Transverse colon (tissue), 4 donors: ENCODE data around the gene FAM118B. TPM values are rescaled to one million over a fixed set of nuclear protein-coding genes. Genes with fewer than 3 reads are reported as not detected.

Source experiments
- DNase-seq: peaks from one replicate; pipeline ENCODE4 v3.0.0-alpha.2; 2019
- H3K27ac ChIP-seq, 4 donors: fragments of 200-600 bp; sonication (generic); 2 replicates each; pipeline ENCODE4 v1.5.1; 2016 to 2018; ENCODE audit warnings: inconsistent platforms in 4 of 4
- H3K27me3 ChIP-seq: fragments of 200-600 bp; sonication (generic); 2 replicates; pipeline ENCODE4 v1.5.1; 2017; ENCODE audit warnings: inconsistent platforms
- H3K36me3 ChIP-seq, 4 donors: fragments of 200-600 bp; sonication (generic); 2 replicates each; pipeline ENCODE4 v1.5.1; 2017 to 2019; ENCODE audit warnings: inconsistent platforms in 4 of 4
- H3K4me1 ChIP-seq, 4 donors: fragments of 200-600 bp; sonication (generic); 2 replicates each; pipeline ENCODE4 v1.5.1; 2017 to 2020; ENCODE audit warnings: inconsistent platforms in 4 of 4
- H3K4me3 ChIP-seq, 4 donors: fragments of 200-600 bp; sonication (generic); 1 replicate in 1 of 4; 2 replicates in 3 of 4; pipeline versions ENCODE4 v1.5.1 to v1.6.1; 2017 to 2019; ENCODE audit warnings: inconsistent platforms in 4 of 4
- H3K9me3 ChIP-seq, 2 donors: fragments of 200-600 bp; sonication (generic); 2 replicates each; pipeline ENCODE4 v1.5.1; 2017 to 2019; ENCODE audit warnings: inconsistent platforms in 2 of 2
- EP300 ChIP-seq: sonication (generic); formaldehyde crosslinking; IDR thresholded peaks from one replicate; pipeline ENCODE4 v1.6.1; 2017; ENCODE audit warnings: antibody characterized with exemption, low read depth
- POLR2A ChIP-seq: fragments of 450-650 bp; IDR thresholded peaks from one replicate; pipeline ENCODE4 v1.6.1; 2016; ENCODE audit warnings: antibody characterized with exemption, mild to moderate bottlenecking, moderate library complexity
- POLR2AphosphoS5 ChIP-seq, 3 donors: sonication (generic); formaldehyde crosslinking; IDR thresholded peaks; one replicate each; pipeline ENCODE4 v1.6.1; 2016; ENCODE audit warnings: antibody characterized with exemption in 3 of 3
- WGBS, 2 donors: methylation state at CpG; one replicate each; pipeline ENCODE4 v1.1.5; 2018; ENCODE audit warnings: low coverage in 1 of 2; 5-methylcytosine and 5-hydroxymethylcytosine counted together
- in situ Hi-C, 4 donors: fragments of 200-750 bp; cut with MboI; loops; one replicate each; pipeline versions ENCODE4 v1.15.0 to v1.15.1; 2017; ENCODE audit warnings: low sequenced_read_pairs in 3 of 4, low pct_ligation_motif_present in 1 of 4, low pct_unique_long_range_greater_than_20kb in 1 of 4
- intact Hi-C: fragments of 100-400 bp; cut with DNase I; formaldehyde crosslinking; loops from one replicate; pipeline ENCODE4 v1.15.1; 2023; ENCODE audit warnings: low total_unique reads
- total RNA-seq, 4 donors: library from RNA; depleted of rRNA; stranded (reverse); fragments of >200 nt; gene quantifications; one replicate each; pipeline ENCODE4 v1.1.0, GENCODE V29; 2016
- TF ChIP-seq, protein P1 (sequence below), 5 experiments: fragments of 200-600 bp in 3 of 5; fragments of 450-650 bp in 2 of 5; sonication (generic) in 3 of 5; IDR thresholded peaks; 1 replicate in 2 of 5; 2 replicates in 3 of 5; pipeline ENCODE4 v1.5.1; 2016 to 2017; ENCODE audit warnings: antibody characterized with exemption in 5 of 5, inconsistent platforms in 3 of 5, mild to moderate bottlenecking in 2 of 5, moderate library complexity in 1 of 5

The FAM118B gene
- total RNA-seq, 4 donors from 2014 or later: 13.7 to 54.5 (median 47.3) TPM

DNA sequence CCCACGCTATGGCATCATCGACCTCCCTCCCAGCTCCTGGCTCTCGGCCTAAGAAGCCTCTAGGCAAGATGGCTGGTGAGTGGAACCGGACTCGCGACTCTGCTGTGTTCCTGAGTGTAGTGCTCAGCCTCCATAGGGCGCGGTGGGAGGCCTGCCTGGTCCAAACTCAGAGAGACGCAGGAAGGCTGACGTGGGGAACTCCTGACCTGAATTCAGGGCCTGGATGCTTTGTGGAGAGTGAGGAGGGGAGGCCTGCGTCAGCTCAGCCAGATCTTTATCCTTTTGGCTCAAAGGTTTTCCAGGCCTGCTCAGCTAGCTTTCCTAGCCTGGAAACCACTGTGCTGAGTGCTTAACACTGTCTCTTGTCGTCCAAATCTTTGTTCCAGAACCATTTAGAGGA lies 79.3 kb downstream of the FAM118B start:
- H3K27ac ChIP-seq: no peak overlapping the region
- H3K36me3 ChIP-seq: peaks cover 0 to 29% (median 15%) of the 10 kb centered on the region in 4 donors
- no peaks in the 10 kb centered on the region for H3K4me1 ChIP-seq
- 51 to 83% methylated on average over 3 to 12 of the region's 12 CpGs for WGBS, 2 donors
- in situ Hi-C loops (no loop called here), intact Hi-C loops (no loop called here)
- TF ChIP-seq EP300: no peak
- no peaks in the 10 kb centered on the region for H3K9me3 ChIP-seq
- DNase-seq: no peak
- H3K27me3 ChIP-seq: no peaks in the 10 kb centered on the region
- no peak overlapping the region for H3K4me3 ChIP-seq

GRCh38 chr11:126293726-126294125 lies 82.1 kb downstream of the FAM118B start:
- 82 to 88% methylated on average over 4 to 5 of the region's 5 CpGs for WGBS, 2 donors
- Histone ChIP-seq H3K4me3 (no peak overlapping the region), H3K4me1 (no peaks in the 10 kb centered on the region), H3K36me3 (peaks cover 0 to 29% (median 11%) of the 10 kb centered on the region in 4 donors), H3K9me3 (no peaks in the 10 kb centered on the region), H3K27me3 (no peaks in the 10 kb centered on the region), H3K27ac (no peak overlapping the region)
- TF ChIP-seq POLR2AphosphoS5 (IDR thresholded peaks at IDR 0.05): no peak
- no peak for TF ChIP-seq EP300
- TF ChIP-seq, protein P1, sequence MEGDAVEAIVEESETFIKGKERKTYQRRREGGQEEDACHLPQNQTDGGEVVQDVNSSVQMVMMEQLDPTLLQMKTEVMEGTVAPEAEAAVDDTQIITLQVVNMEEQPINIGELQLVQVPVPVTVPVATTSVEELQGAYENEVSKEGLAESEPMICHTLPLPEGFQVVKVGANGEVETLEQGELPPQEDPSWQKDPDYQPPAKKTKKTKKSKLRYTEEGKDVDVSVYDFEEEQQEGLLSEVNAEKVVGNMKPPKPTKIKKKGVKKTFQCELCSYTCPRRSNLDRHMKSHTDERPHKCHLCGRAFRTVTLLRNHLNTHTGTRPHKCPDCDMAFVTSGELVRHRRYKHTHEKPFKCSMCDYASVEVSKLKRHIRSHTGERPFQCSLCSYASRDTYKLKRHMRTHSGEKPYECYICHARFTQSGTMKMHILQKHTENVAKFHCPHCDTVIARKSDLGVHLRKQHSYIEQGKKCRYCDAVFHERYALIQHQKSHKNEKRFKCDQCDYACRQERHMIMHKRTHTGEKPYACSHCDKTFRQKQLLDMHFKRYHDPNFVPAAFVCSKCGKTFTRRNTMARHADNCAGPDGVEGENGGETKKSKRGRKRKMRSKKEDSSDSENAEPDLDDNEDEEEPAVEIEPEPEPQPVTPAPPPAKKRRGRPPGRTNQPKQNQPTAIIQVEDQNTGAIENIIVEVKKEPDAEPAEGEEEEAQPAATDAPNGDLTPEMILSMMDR (IDR thresholded peaks at IDR 0.05): no peak
- in situ Hi-C loops (no loop called here), intact Hi-C loops (no loop called here)
- no peak for DNase-seq

DNA sequence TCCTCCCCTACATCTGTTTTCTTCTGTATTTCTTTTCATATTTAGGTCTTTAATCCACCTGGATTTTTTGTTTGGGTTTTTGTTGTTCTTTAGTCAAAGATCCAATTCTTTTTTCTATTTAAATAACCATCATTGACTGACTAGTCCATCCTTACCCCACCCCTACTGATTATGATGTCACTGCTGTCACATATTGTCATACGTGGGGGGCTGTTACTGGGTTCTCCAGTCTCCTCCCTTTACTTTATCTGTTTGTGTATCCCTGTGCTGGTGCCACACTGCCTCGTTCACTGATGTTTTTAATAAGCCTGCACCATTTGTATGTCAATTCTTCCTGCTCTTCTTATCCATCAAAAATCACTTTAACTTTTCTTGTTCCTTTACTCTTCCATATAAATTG lies 85.4 kb downstream of the FAM118B start:
- Histone ChIP-seq H3K4me1 (no peaks in the 10 kb centered on the region), H3K27ac (no peak overlapping the region), H3K27me3 (no peaks in the 10 kb centered on the region), H3K36me3 (peaks cover 0 to 22% (median 7%) of the 10 kb centered on the region in 4 donors), H3K4me3 (no peak overlapping the region), H3K9me3 (no peaks in the 10 kb centered on the region)
- no peak for DNase-seq
- TF ChIP-seq EP300: no peak
- TF ChIP-seq POLR2A: no peak
- TF ChIP-seq POLR2AphosphoS5 (IDR thresholded peaks at IDR 0.05): no peak
- TF ChIP-seq, protein P1 (IDR thresholded peaks at IDR 0.05): no peak
- intact Hi-C loops: no loop called here
- WGBS, 2 donors: 78 to 79% methylated on average over 2 of the region's 2 CpGs
- in situ Hi-C loops: no loop called here

GRCh38 chr11:126303623-126304456 lies 92.3 kb downstream of the FAM118B start, which contains the start of gene DCPS:
DCPS (plus strand) TSS chr11:126304060; CDS start chr11:126304081, 21 bp downstream.
- peak; percentile 92 for DNase-seq
- peaks cover 4 to 21% (median 11%) of the 10 kb centered on the region in 4 donors for H3K4me1 ChIP-seq
- no peaks in the 10 kb centered on the region for H3K36me3 ChIP-seq
- H3K27me3 ChIP-seq: no peaks in the 10 kb centered on the region
- WGBS, 2 donors: 5 to 19% methylated on average over 9 to 59 of the region's 61 CpGs
- peak within 1 kb of the TSS; percentile 32 to 68 (median 50) for H3K4me3 ChIP-seq
- in situ Hi-C loops (loop anchor here in 2 of 4 donors (25.0 kb wide), 2 partner anchors 108 to 183 kb away; no protein-coding TSS in a partner anchor), intact Hi-C loops (no loop called here)
- H3K27ac ChIP-seq: peak within 1 kb of the TSS; percentile 85 to 93 (median 88)
- H3K9me3 ChIP-seq: no peaks in the 10 kb centered on the region
- peak; percentile 50 to 88 (median 84) for TF ChIP-seq POLR2AphosphoS5 (IDR thresholded peaks at IDR 0.05)
- TF ChIP-seq EP300: no peak
- peak; percentile 82 for TF ChIP-seq POLR2A
- TF ChIP-seq, protein P1 (IDR thresholded peaks at IDR 0.05): no peak
